Stomach smooth muscle (tissue), 2 donors: ENCODE data around the gene CNTN4.

Source experiments
- H3K27ac ChIP-seq: one replicate; pipeline ENCODE4 v1.7.0; 2013; ENCODE audit warnings: mild to moderate bottlenecking, low read length, inconsistent platforms
- H3K27me3 ChIP-seq, 2 donors: one replicate each; pipeline ENCODE4 v1.7.0; 2013; ENCODE audit warnings: low read length in 2 of 2; ENCODE audit not compliant: insufficient read depth in 2 of 2, control insufficient read depth in 1 of 2
- H3K36me3 ChIP-seq, 2 donors: one replicate each; pipeline ENCODE4 v1.7.0; 2013; ENCODE audit warnings: low read length in 2 of 2; ENCODE audit not compliant: control insufficient read depth in 2 of 2, insufficient read depth in 2 of 2
- H3K4me1 ChIP-seq: one replicate; pipeline ENCODE4 v1.7.0; 2013; ENCODE audit warnings: low read length; ENCODE audit not compliant: control insufficient read depth, insufficient read depth
- H3K4me3 ChIP-seq, 2 donors: one replicate each; pipeline ENCODE4 v1.7.0; 2013; ENCODE audit warnings: low read length in 2 of 2
- H3K9ac ChIP-seq, 2 donors: one replicate each; pipeline ENCODE4 v1.7.0; 2013; ENCODE audit warnings: low read length in 2 of 2, mild to moderate bottlenecking in 1 of 2
- H3K9me3 ChIP-seq, 2 donors: one replicate each; pipeline ENCODE4 v1.7.0; 2013; ENCODE audit warnings: low read length in 2 of 2; ENCODE audit not compliant: control insufficient read depth in 2 of 2
- donor health status: healthy.
- donor health status: Pancreatic carcinoma.

Gene CNTN4

GRCh38 chr3:2944628-2945027, 846.0 kb downstream of the CNTN4 start:
- H3K9ac ChIP-seq: no peak overlapping the region
- H3K36me3 ChIP-seq: no peaks in the 10 kb centered on the region
- no peak overlapping the region for H3K4me3 ChIP-seq
- H3K27me3 ChIP-seq: no peaks in the 10 kb centered on the region
- no peaks in the 10 kb centered on the region for H3K4me1 ChIP-seq
- no peak overlapping the region for H3K27ac ChIP-seq
- no peaks in the 10 kb centered on the region for H3K9me3 ChIP-seq

- no peaks in the 10 kb centered on the region for H3K9me3 ChIP-seq
- H3K27me3 ChIP-seq: no peaks in the 10 kb centered on the region
- no peak overlapping the region for H3K27ac ChIP-seq
- H3K4me1 ChIP-seq: no peaks in the 10 kb centered on the region
- no peak overlapping the region for H3K9ac ChIP-seq
- H3K36me3 ChIP-seq: no peaks in the 10 kb centered on the region
- H3K4me3 ChIP-seq: no peak overlapping the region
Observed at GRCh38 chr3:2945121-2945520, 846.5 kb downstream of the CNTN4 start.

- no peak overlapping the region for H3K9ac ChIP-seq
- H3K27me3 ChIP-seq: no peaks in the 10 kb centered on the region
- H3K36me3 ChIP-seq: no peaks in the 10 kb centered on the region
- no peaks in the 10 kb centered on the region for H3K9me3 ChIP-seq
- no peak overlapping the region for H3K4me3 ChIP-seq
- no peaks in the 10 kb centered on the region for H3K4me1 ChIP-seq
- no peak overlapping the region for H3K27ac ChIP-seq
Observed at GRCh38 chr3:2947536-2947935, 848.9 kb downstream of the CNTN4 start.

- no peaks in the 10 kb centered on the region for H3K27me3 ChIP-seq
- no peaks in the 10 kb centered on the region for H3K9me3 ChIP-seq
- no peak overlapping the region for H3K4me3 ChIP-seq
- no peaks in the 10 kb centered on the region for H3K36me3 ChIP-seq
- no peak overlapping the region for H3K27ac ChIP-seq
- no peaks in the 10 kb centered on the region for H3K4me1 ChIP-seq
- H3K9ac ChIP-seq: no peak overlapping the region
Observed at GRCh38 chr3:2948882-2949281, 850.2 kb downstream of the CNTN4 start.

- Histone ChIP-seq H3K27ac (no peak overlapping the region), H3K4me3 (no peak overlapping the region)
Observed at GRCh38 chr3:2950159-2950558, 851.5 kb downstream of the CNTN4 start.

GRCh38 chr3:2957115-2957514, 858.4 kb downstream of the CNTN4 start:
- H3K4me3 ChIP-seq: no peak overlapping the region
- no peaks in the 10 kb centered on the region for H3K4me1 ChIP-seq
- H3K9ac ChIP-seq: no peak overlapping the region

More at GRCh38 chr3:2950159-2950558, 851.5 kb downstream of the CNTN4 start:
- Histone ChIP-seq H3K9me3 (no peaks in the 10 kb centered on the region), H3K4me1 (no peaks in the 10 kb centered on the region), H3K9ac (no peak overlapping the region), H3K36me3 (no peaks in the 10 kb centered on the region), H3K27me3 (no peaks in the 10 kb centered on the region)

GRCh38 chr3:2958551-2958950, 859.9 kb downstream of the CNTN4 start:
- Histone ChIP-seq H3K4me3 (no peak overlapping the region), H3K4me1 (no peaks in the 10 kb centered on the region), H3K27ac (no peak overlapping the region), H3K36me3 (no peaks in the 10 kb centered on the region), H3K9me3 (no peaks in the 10 kb centered on the region), H3K27me3 (no peaks in the 10 kb centered on the region), H3K9ac (no peak overlapping the region)

More at GRCh38 chr3:2957115-2957514, 858.4 kb downstream of the CNTN4 start:
- Histone ChIP-seq H3K36me3 (no peaks in the 10 kb centered on the region), H3K9me3 (no peaks in the 10 kb centered on the region), H3K27me3 (no peaks in the 10 kb centered on the region), H3K27ac (no peak overlapping the region)

GRCh38 chr3:2961576-2961975, 862.9 kb downstream of the CNTN4 start:
- Histone ChIP-seq H3K9me3 (no peaks in the 10 kb centered on the region), H3K9ac (no peak overlapping the region), H3K27me3 (no peaks in the 10 kb centered on the region), H3K4me3 (no peak overlapping the region), H3K27ac (no peak overlapping the region), H3K36me3 (no peaks in the 10 kb centered on the region), H3K4me1 (no peaks in the 10 kb centered on the region)

- H3K27ac ChIP-seq: no peak overlapping the region
- H3K27me3 ChIP-seq: no peaks in the 10 kb centered on the region
- H3K9ac ChIP-seq: no peak overlapping the region
- H3K36me3 ChIP-seq: no peaks in the 10 kb centered on the region
- H3K9me3 ChIP-seq: no peaks in the 10 kb centered on the region
- no peak overlapping the region for H3K4me3 ChIP-seq
- no peaks in the 10 kb centered on the region for H3K4me1 ChIP-seq
Observed at GRCh38 chr3:2967871-2968270, 869.2 kb downstream of the CNTN4 start.

- Histone ChIP-seq H3K4me3 (no peak overlapping the region), H3K9me3 (no peaks in the 10 kb centered on the region), H3K27me3 (no peaks in the 10 kb centered on the region), H3K9ac (no peak overlapping the region), H3K4me1 (no peaks in the 10 kb centered on the region), H3K36me3 (no peaks in the 10 kb centered on the region), H3K27ac (no peak overlapping the region)
Observed at GRCh38 chr3:2968475-2968874, 869.8 kb downstream of the CNTN4 start.

- Histone ChIP-seq H3K4me1 (no peaks in the 10 kb centered on the region), H3K27me3 (no peaks in the 10 kb centered on the region), H3K27ac (no peak overlapping the region), H3K9me3 (no peaks in the 10 kb centered on the region), H3K4me3 (no peak overlapping the region), H3K9ac (no peak overlapping the region), H3K36me3 (no peaks in the 10 kb centered on the region)
Observed at GRCh38 chr3:2976212-2976611, 877.5 kb downstream of the CNTN4 start.
